HepG2 (cell line): ENCODE measurements around the gene GBA2. TPM values are rescaled to one million over a fixed set of nuclear protein-coding genes. Genes with fewer than 3 reads are reported as not detected.
A peak's percentile ranks its signal among the peaks of the same experiment; 100 is the strongest.

Experiments used
- ATAD3A ChIP-seq: sonication (generic); formaldehyde crosslinking; IDR thresholded peaks from 2 replicates; pipeline ENCODE4 v1.4.0; 2020; ENCODE audit warnings: missing genetic modification reagents
- CAMTA2 ChIP-seq: sonication (generic); formaldehyde crosslinking; IDR thresholded peaks from 2 replicates; pipeline ENCODE4 v1.4.0; 2020; ENCODE audit warnings: mild to moderate bottlenecking, missing genetic modification reagents, borderline replicate concordance
- CBX5 ChIP-seq: sonication (generic); formaldehyde crosslinking; IDR thresholded peaks from 2 replicates; pipeline ENCODE4 v1.4.0; 2020; ENCODE audit warnings: missing genetic modification reagents, borderline replicate concordance
- CSRNP1 ChIP-seq: sonication (generic); formaldehyde crosslinking; IDR thresholded peaks from 2 replicates; pipeline ENCODE4 v1.8.1; 2023; ENCODE audit warnings: mild to moderate bottlenecking, missing genetic modification reagents
- EZH2 ChIP-seq: conservative IDR thresholded peaks from 2 replicates; pipeline ENCODE4 v1.6.1; 2012; ENCODE audit warnings: mild to moderate bottlenecking, low read depth, low read length, moderate library complexity
- FOXA3 ChIP-seq: IDR thresholded peaks from 2 replicates; pipeline ENCODE4 v1.6.1; 2016; ENCODE audit warnings: missing genetic modification reagents, missing compliant biosample characterization
- FOXO1 ChIP-seq: sonication (generic); formaldehyde crosslinking; IDR thresholded peaks from 2 replicates; pipeline ENCODE4 v1.4.0; 2020; ENCODE audit warnings: missing genetic modification reagents
- LCORL ChIP-seq, 2 experiments: fragments of 450-650 bp in 1 of 2; sonication (generic) in 1 of 2; formaldehyde crosslinking in 1 of 2; IDR thresholded peaks; 2 replicates each; pipeline versions ENCODE4 v1.5.0 to v1.6.1; 2017 to 2020; ENCODE audit warnings: antibody characterized with exemption in 1 of 2, missing genetic modification reagents in 1 of 2
- MAZ ChIP-seq, 2 experiments: sonication (generic) in 1 of 2; formaldehyde crosslinking in 1 of 2; IDR thresholded peaks; 2 replicates each; pipeline versions ENCODE4 v1.5.0 to v1.6.1; 2012 to 2020; ENCODE audit warnings: low read depth in 2 of 2, mild to moderate bottlenecking in 2 of 2, borderline replicate concordance in 1 of 2, improper control_type of control experiment in 1 of 2, low read length in 1 of 2, missing genetic modification reagents in 1 of 2, moderate library complexity in 1 of 2
- MED13 ChIP-seq: sonication (generic); formaldehyde crosslinking; IDR thresholded peaks from 2 replicates; pipeline ENCODE4 v1.5.0; 2020; ENCODE audit warnings: missing genetic modification reagents
- MLLT10 ChIP-seq: sonication (generic); formaldehyde crosslinking; IDR thresholded peaks from 2 replicates; pipeline ENCODE4 v1.4.0; 2020; ENCODE audit warnings: missing genetic modification reagents
- NR2F6 ChIP-seq, 2 experiments: IDR thresholded peaks; 2 replicates each; pipeline ENCODE4 v1.6.1; 2016; ENCODE audit warnings: antibody characterized with exemption in 1 of 2, mild to moderate bottlenecking in 1 of 2
- SATB2 ChIP-seq: sonication (generic); formaldehyde crosslinking; IDR thresholded peaks from 2 replicates; pipeline ENCODE4 v1.5.0; 2020; ENCODE audit warnings: missing genetic modification reagents
- STAT5B ChIP-seq: sonication (generic); formaldehyde crosslinking; IDR thresholded peaks from 2 replicates; pipeline ENCODE4 v1.4.0; 2020; ENCODE audit warnings: missing genetic modification reagents
- TBX2 ChIP-seq: sonication (generic); formaldehyde crosslinking; IDR thresholded peaks from 2 replicates; pipeline ENCODE4 v1.5.0; 2020; ENCODE audit warnings: missing genetic modification reagents, mild to moderate bottlenecking, borderline replicate concordance
- THYN1 ChIP-seq: sonication (generic); formaldehyde crosslinking; IDR thresholded peaks from 2 replicates; pipeline ENCODE4 v1.8.1; 2023; ENCODE audit warnings: low read depth, mild to moderate bottlenecking, moderate library complexity, missing genetic modification reagents, borderline replicate concordance
- ZBTB39 ChIP-seq: sonication (generic); formaldehyde crosslinking; IDR thresholded peaks from 2 replicates; pipeline ENCODE4 v1.5.0; 2020; ENCODE audit warnings: missing genetic modification reagents
- ZC3H13 ChIP-seq: sonication (generic); formaldehyde crosslinking; IDR thresholded peaks from 2 replicates; pipeline ENCODE4 v1.8.1; 2023; ENCODE audit warnings: mild to moderate bottlenecking, missing genetic modification reagents, moderate library complexity
- ZFP36L2 ChIP-seq: sonication (generic); formaldehyde crosslinking; IDR thresholded peaks from 2 replicates; pipeline ENCODE4 v1.4.0; 2020; ENCODE audit warnings: missing genetic modification reagents
- ZFP62 ChIP-seq: sonication (generic); formaldehyde crosslinking; IDR thresholded peaks from 2 replicates; pipeline ENCODE4 v1.4.0; 2020; ENCODE audit warnings: missing genetic modification reagents
- ZNF331 ChIP-seq: sonication (generic); formaldehyde crosslinking; IDR thresholded peaks from 2 replicates; pipeline ENCODE4 v1.4.0; 2020; ENCODE audit warnings: missing genetic modification reagents
- ZNF333 ChIP-seq: sonication (generic); formaldehyde crosslinking; IDR thresholded peaks from 2 replicates; pipeline ENCODE4 v1.4.0; 2020; ENCODE audit warnings: mild to moderate bottlenecking, missing genetic modification reagents, borderline replicate concordance
- ZNF577 ChIP-seq: sonication (generic); formaldehyde crosslinking; IDR thresholded peaks from 2 replicates; pipeline ENCODE4 v1.4.0; 2020; ENCODE audit warnings: mild to moderate bottlenecking, low read depth, missing genetic modification reagents, borderline replicate concordance
- ZNF672 ChIP-seq: sonication (generic); formaldehyde crosslinking; IDR thresholded peaks from 2 replicates; pipeline ENCODE4 v1.8.1; 2022; ENCODE audit warnings: missing genetic modification reagents
- ZNF883 ChIP-seq: sonication (generic); formaldehyde crosslinking; IDR thresholded peaks from 2 replicates; pipeline ENCODE4 v1.5.1; 2020; ENCODE audit warnings: mild to moderate bottlenecking, missing genetic modification reagents; ENCODE audit errors: not compliant biosample characterization
- polyA plus RNA-seq, 8 experiments: library from polyadenylated mRNA; depleted of rRNA in 3 of 8; stranded (reverse) in 7 of 8; unstranded in 1 of 8; fragments of >200 nt; fragmentation: Illumina TruSeq in 4 of 8; extraction: Trizol in 4 of 8; gene quantifications; 2 replicates each; pipeline versions ENCODE4 v1.2.1 to v1.2.3, GENCODE V29; 2011 to 2016; ENCODE audit warnings: low read depth in 4 of 8, missing spikeins in 1 of 8, mixed read lengths in 1 of 8; ENCODE audit not compliant: insufficient read depth in 1 of 8
- total RNA-seq, 5 experiments: library from RNA; depleted of rRNA; stranded (reverse); fragments of >200 nt; fragmentation: Illumina TruSeq; extraction: Trizol; gene quantifications; 2 replicates each; pipeline ENCODE4 v1.2.3, GENCODE V29; 2016; ENCODE audit warnings: low read depth in 1 of 5

The GBA2 gene
- total and polyA plus RNA-seq, 2 of the 13 experiments (the other 11 are each of a cell fraction or from before 2014, with no cell fraction given) = 37.5 to 86.1 TPM

- TF ChIP-seq CAMTA2 (CRISPR knock-in tag) (no peak), ZFP36L2 (CRISPR knock-in tag) (no peak), MLLT10 (no peak), NR2F6 (IDR thresholded peaks at IDR 0.05) (no peak), NR2F6 (CRISPR knock-in tag; IDR thresholded peaks at IDR 0.05) (no peak), CBX5 (no peak), EZH2 (no peak), SATB2 (CRISPR knock-in tag) (no peak), TBX2 (CRISPR knock-in tag) (no peak), ZFP62 (CRISPR knock-in tag) (no peak), ZNF883 (peak; percentile 6), FOXA3 (no peak), FOXO1 (no peak), ZNF333 (peak; percentile 62; the same call in 1 of the 2 replicates), MED13 (CRISPR knock-in tag) (no peak), ZNF672 (no peak), MAZ (IDR thresholded peaks at IDR 0.05; ENCODE audit: borderline replicate concordance, low read depth, low read length) (no peak), MAZ (CRISPR knock-in tag; IDR thresholded peaks at IDR 0.05; ENCODE audit: low read depth) (no peak; the same call in 1 of the 2 replicates), THYN1 (no peak), ZC3H13 (CRISPR knock-in tag) (no peak), LCORL (IDR thresholded peaks at IDR 0.05) (no peak), LCORL (CRISPR knock-in tag; IDR thresholded peaks at IDR 0.05) (no peak; the same call in 1 of the 2 replicates), ZBTB39 (CRISPR knock-in tag) (no peak), ATAD3A (CRISPR knock-in tag) (no peak), ZNF331 (CRISPR knock-in tag) (no peak), ZNF577 (CRISPR knock-in tag) (no peak), CSRNP1 (CRISPR knock-in tag) (no peak), STAT5B (no peak)
Observed at GRCh38 chr9:35732800-35733541, 16.1 kb downstream of the GBA2 start (continued).
